Panc1 (cell line): ENCODE data around the gene SLC2A5.

ENCODE experiments used
- CTCF ChIP-seq: fragments of 450-650 bp; IDR thresholded peaks from 2 replicates; pipeline ENCODE4 v1.5.1; 2017; ENCODE audit warnings: mild to moderate bottlenecking
- POLR2AphosphoS5 ChIP-seq: IDR thresholded peaks from 2 replicates; pipeline ENCODE4 v1.6.1; 2012; ENCODE audit warnings: mild to moderate bottlenecking, low read depth, low read length, moderate library complexity
- SIN3A ChIP-seq: IDR thresholded peaks from 2 replicates; pipeline ENCODE4 v1.6.1; 2012; ENCODE audit warnings: low read depth, mild to moderate bottlenecking, low read length, moderate library complexity, borderline replicate concordance; ENCODE audit not compliant: insufficient read depth
- TCF7L2 ChIP-seq: IDR thresholded peaks from 2 replicates; pipeline ENCODE4 v1.6.1; 2011; ENCODE audit warnings: mild to moderate bottlenecking, low read depth, low read length, inconsistent platforms
- TF ChIP-seq, protein P1 (sequence below), 2 experiments: IDR thresholded peaks; 2 replicates each; pipeline ENCODE4 v1.6.1; 2011 to 2012; ENCODE audit warnings: low read depth in 2 of 2, control low read depth in 1 of 2, low read length in 1 of 2, mild to moderate bottlenecking in 1 of 2, moderate library complexity in 1 of 2; ENCODE audit not compliant: insufficient read depth in 1 of 2

DNA sequence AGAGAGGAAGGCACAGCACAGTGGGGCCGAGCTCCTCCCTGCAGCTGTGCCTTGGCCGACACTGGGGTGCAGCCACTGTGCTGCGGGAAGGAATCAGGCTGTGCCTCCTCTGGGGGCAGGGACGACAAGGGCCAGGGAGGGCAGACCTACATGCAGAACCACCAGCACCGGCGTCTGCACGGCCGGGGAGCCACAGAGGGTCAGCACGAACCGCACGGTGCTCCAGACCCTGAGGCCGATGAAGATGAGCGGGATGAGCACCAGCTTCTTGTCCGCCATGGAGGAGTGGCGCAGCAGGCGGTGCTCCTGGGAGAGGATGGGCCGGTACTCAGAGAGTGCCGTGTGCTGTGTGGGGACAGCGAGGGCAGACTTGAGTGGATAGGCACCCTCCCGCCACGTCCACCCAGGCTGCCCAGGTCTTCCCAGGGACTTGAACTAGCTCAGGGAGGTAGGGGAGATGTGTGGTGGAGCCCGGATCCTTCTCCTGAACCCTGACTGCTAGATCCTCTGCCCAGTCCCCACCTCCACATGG lies 36.0 kb upstream of the SLC2A5 start:
- TF ChIP-seq CTCF (no peak), POLR2AphosphoS5 (no peak), TCF7L2 (no peak), SIN3A (no peak)
- TF ChIP-seq, protein P1, sequence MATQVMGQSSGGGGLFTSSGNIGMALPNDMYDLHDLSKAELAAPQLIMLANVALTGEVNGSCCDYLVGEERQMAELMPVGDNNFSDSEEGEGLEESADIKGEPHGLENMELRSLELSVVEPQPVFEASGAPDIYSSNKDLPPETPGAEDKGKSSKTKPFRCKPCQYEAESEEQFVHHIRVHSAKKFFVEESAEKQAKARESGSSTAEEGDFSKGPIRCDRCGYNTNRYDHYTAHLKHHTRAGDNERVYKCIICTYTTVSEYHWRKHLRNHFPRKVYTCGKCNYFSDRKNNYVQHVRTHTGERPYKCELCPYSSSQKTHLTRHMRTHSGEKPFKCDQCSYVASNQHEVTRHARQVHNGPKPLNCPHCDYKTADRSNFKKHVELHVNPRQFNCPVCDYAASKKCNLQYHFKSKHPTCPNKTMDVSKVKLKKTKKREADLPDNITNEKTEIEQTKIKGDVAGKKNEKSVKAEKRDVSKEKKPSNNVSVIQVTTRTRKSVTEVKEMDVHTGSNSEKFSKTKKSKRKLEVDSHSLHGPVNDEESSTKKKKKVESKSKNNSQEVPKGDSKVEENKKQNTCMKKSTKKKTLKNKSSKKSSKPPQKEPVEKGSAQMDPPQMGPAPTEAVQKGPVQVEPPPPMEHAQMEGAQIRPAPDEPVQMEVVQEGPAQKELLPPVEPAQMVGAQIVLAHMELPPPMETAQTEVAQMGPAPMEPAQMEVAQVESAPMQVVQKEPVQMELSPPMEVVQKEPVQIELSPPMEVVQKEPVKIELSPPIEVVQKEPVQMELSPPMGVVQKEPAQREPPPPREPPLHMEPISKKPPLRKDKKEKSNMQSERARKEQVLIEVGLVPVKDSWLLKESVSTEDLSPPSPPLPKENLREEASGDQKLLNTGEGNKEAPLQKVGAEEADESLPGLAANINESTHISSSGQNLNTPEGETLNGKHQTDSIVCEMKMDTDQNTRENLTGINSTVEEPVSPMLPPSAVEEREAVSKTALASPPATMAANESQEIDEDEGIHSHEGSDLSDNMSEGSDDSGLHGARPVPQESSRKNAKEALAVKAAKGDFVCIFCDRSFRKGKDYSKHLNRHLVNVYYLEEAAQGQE (IDR thresholded peaks at IDR 0.05; ENCODE audit: insufficient read depth in 1 of 2, low read depth in 2 of 2, low read length in 1 of 2) = no peak
